ENCODE measurements around the gene METTL1. TPM values are rescaled to one million over a fixed set of nuclear protein-coding genes. Genes with fewer than 3 reads are reported as not detected.

METTL1 gene
- total and polyA plus RNA-seq, 2 experiments from 2014 or later: 18.9 to 39.5 TPM

GRCh38 chr12:57800965-57801364 lies 29.1 kb upstream of the METTL1 start:
- Histone ChIP-seq H3K4me1 (ENCODE audit: insufficient read depth) (peaks cover 2% of the 10 kb centered on the region; the same call in 1 of the 2 replicates), H3F3A (replicated peaks; ENCODE audit: low read depth) (no peaks in the 10 kb centered on the region), H3K4me2 (no peak overlapping the region), H3K9me2 (ENCODE audit: insufficient read depth) (no peaks in the 10 kb centered on the region), H4K20me1 (replicated peaks; ENCODE audit: insufficient read depth) (peaks cover 4% of the 10 kb centered on the region; the same call in 1 of the 2 replicates), H3K4me3 (no peak overlapping the region), H3K36me3 (ENCODE audit: insufficient read depth) (peaks cover 16% of the 10 kb centered on the region), H3K27me3 (ENCODE audit: insufficient read depth) (no peaks in the 10 kb centered on the region), H3K79me2 (replicated peaks; ENCODE audit: insufficient read depth) (no peaks in the 10 kb centered on the region), H3K27ac (ENCODE audit: low read depth) (no peak overlapping the region), H2AFZ (no peak overlapping the region)
- Mint-ChIP-seq H3K4me3 (no peak overlapping the region), H3K4me1 (no peaks in the 10 kb centered on the region), H3K27ac (no peak overlapping the region), H3K9me3 (no peaks in the 10 kb centered on the region), H3K27me3 (ENCODE audit: insufficient read depth, low read depth, poor library complexity) (peaks cover 2% of the 10 kb centered on the region), H3K36me3 (ENCODE audit: low read depth) (peaks cover 15% of the 10 kb centered on the region)
- ATAC-seq (no peak), DNase-seq (ENCODE audit: low spot score) (no peak)
- no peak for TF ChIP-seq ETS1 (IDR thresholded peaks at IDR 0.05)
- no peak for TF ChIP-seq EZH2phosphoT487 (IDR thresholded peaks at IDR 0.05; ENCODE audit: unreplicated experiment)
- TF ChIP-seq ZNF114 (CRISPR knock-in tag; IDR thresholded peaks at IDR 0.05): no peak
- TF ChIP-seq EZH2 (IDR thresholded peaks at IDR 0.05; ENCODE audit: low read depth, unreplicated experiment): no peak
- no peak for TF ChIP-seq STAT1 (IDR thresholded peaks at IDR 0.05; ENCODE audit: unreplicated experiment)
- TF ChIP-seq, protein P1, sequence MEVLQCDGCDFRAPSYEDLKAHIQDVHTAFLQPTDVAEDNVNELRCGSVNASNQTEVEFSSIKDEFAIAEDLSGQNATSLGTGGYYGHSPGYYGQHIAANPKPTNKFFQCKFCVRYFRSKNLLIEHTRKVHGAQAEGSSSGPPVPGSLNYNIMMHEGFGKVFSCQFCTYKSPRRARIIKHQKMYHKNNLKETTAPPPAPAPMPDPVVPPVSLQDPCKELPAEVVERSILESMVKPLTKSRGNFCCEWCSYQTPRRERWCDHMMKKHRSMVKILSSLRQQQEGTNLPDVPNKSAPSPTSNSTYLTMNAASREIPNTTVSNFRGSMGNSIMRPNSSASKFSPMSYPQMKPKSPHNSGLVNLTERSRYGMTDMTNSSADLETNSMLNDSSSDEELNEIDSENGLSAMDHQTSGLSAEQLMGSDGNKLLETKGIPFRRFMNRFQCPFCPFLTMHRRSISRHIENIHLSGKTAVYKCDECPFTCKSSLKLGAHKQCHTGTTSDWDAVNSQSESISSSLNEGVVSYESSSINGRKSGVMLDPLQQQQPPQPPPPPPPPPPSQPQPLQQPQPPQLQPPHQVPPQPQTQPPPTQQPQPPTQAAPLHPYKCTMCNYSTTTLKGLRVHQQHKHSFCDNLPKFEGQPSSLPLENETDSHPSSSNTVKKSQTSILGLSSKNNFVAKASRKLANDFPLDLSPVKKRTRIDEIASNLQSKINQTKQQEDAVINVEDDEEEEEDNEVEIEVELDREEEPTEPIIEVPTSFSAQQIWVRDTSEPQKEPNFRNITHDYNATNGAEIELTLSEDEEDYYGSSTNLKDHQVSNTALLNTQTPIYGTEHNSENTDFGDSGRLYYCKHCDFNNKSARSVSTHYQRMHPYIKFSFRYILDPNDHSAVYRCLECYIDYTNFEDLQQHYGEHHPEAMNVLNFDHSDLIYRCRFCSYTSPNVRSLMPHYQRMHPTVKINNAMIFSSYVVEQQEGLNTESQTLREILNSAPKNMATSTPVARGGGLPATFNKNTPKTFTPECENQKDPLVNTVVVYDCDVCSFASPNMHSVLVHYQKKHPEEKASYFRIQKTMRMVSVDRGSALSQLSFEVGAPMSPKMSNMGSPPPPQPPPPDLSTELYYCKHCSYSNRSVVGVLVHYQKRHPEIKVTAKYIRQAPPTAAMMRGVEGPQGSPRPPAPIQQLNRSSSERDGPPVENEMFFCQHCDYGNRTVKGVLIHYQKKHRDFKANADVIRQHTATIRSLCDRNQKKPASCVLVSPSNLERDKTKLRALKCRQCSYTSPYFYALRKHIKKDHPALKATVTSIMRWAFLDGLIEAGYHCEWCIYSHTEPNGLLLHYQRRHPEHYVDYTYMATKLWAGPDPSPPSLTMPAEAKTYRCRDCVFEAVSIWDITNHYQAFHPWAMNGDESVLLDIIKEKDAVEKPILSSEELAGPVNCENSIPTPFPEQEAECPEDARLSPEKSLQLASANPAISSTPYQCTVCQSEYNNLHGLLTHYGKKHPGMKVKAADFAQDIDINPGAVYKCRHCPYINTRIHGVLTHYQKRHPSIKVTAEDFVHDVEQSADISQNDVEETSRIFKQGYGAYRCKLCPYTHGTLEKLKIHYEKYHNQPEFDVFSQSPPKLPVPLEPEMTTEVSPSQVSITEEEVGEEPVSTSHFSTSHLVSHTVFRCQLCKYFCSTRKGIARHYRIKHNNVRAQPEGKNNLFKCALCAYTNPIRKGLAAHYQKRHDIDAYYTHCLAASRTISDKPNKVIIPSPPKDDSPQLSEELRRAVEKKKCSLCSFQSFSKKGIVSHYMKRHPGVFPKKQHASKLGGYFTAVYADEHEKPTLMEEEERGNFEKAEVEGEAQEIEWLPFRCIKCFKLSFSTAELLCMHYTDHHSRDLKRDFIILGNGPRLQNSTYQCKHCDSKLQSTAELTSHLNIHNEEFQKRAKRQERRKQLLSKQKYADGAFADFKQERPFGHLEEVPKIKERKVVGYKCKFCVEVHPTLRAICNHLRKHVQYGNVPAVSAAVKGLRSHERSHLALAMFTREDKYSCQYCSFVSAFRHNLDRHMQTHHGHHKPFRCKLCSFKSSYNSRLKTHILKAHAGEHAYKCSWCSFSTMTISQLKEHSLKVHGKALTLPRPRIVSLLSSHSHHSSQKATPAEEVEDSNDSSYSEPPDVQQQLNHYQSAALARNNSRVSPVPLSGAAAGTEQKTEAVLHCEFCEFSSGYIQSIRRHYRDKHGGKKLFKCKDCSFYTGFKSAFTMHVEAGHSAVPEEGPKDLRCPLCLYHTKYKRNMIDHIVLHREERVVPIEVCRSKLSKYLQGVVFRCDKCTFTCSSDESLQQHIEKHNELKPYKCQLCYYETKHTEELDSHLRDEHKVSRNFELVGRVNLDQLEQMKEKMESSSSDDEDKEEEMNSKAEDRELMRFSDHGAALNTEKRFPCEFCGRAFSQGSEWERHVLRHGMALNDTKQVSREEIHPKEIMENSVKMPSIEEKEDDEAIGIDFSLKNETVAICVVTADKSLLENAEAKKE (CRISPR knock-in tag; IDR thresholded peaks at IDR 0.05): no peak
- TF ChIP-seq ZNF331 (CRISPR knock-in tag; IDR thresholded peaks at IDR 0.05; ENCODE audit: low read depth): no peak
- TF ChIP-seq NANOG (IDR thresholded peaks at IDR 0.05; ENCODE audit: borderline replicate concordance): no peak
- no peak for TF ChIP-seq POLR2AphosphoS5 (IDR thresholded peaks at IDR 0.05; ENCODE audit: low read depth)
- TF ChIP-seq CREB1 (CRISPR knock-in tag; IDR thresholded peaks at IDR 0.05; ENCODE audit: low read depth): no peak
- TF ChIP-seq, protein P2, sequence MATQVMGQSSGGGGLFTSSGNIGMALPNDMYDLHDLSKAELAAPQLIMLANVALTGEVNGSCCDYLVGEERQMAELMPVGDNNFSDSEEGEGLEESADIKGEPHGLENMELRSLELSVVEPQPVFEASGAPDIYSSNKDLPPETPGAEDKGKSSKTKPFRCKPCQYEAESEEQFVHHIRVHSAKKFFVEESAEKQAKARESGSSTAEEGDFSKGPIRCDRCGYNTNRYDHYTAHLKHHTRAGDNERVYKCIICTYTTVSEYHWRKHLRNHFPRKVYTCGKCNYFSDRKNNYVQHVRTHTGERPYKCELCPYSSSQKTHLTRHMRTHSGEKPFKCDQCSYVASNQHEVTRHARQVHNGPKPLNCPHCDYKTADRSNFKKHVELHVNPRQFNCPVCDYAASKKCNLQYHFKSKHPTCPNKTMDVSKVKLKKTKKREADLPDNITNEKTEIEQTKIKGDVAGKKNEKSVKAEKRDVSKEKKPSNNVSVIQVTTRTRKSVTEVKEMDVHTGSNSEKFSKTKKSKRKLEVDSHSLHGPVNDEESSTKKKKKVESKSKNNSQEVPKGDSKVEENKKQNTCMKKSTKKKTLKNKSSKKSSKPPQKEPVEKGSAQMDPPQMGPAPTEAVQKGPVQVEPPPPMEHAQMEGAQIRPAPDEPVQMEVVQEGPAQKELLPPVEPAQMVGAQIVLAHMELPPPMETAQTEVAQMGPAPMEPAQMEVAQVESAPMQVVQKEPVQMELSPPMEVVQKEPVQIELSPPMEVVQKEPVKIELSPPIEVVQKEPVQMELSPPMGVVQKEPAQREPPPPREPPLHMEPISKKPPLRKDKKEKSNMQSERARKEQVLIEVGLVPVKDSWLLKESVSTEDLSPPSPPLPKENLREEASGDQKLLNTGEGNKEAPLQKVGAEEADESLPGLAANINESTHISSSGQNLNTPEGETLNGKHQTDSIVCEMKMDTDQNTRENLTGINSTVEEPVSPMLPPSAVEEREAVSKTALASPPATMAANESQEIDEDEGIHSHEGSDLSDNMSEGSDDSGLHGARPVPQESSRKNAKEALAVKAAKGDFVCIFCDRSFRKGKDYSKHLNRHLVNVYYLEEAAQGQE (IDR thresholded peaks at IDR 0.05; ENCODE audit: unreplicated experiment): no peak
- TF ChIP-seq JUNB (IDR thresholded peaks at IDR 0.05; ENCODE audit: unreplicated experiment): no peak
- TF ChIP-seq, protein P3, sequence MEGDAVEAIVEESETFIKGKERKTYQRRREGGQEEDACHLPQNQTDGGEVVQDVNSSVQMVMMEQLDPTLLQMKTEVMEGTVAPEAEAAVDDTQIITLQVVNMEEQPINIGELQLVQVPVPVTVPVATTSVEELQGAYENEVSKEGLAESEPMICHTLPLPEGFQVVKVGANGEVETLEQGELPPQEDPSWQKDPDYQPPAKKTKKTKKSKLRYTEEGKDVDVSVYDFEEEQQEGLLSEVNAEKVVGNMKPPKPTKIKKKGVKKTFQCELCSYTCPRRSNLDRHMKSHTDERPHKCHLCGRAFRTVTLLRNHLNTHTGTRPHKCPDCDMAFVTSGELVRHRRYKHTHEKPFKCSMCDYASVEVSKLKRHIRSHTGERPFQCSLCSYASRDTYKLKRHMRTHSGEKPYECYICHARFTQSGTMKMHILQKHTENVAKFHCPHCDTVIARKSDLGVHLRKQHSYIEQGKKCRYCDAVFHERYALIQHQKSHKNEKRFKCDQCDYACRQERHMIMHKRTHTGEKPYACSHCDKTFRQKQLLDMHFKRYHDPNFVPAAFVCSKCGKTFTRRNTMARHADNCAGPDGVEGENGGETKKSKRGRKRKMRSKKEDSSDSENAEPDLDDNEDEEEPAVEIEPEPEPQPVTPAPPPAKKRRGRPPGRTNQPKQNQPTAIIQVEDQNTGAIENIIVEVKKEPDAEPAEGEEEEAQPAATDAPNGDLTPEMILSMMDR (conservative IDR thresholded peaks at IDR 0.05; ENCODE audit: low read depth in 2 of 2): no peak
